Activated T-cell treated with anti-CD3 and anti-CD28 coated beads for 48 hours (primary cell): ENCODE data around the gene CD300LG.
"Not testable (repeated sequence)": the region's sequence is repeated elsewhere in the genome, so short reads cannot be mapped to it uniquely, and the experiment has no call there.

Source experiments
- DNase-seq: peaks from one replicate; pipeline ENCODE4 v3.0.0-alpha.2; 2020; ENCODE audit warnings: low read depth

CD300LG gene

GRCh38 chr17:43879723-43880419, 32.9 kb downstream of the CD300LG start:
- no peak for DNase-seq

- DNase-seq: peak; percentile 40
These were observed 33.5 kb downstream of the CD300LG start for GRCh38 chr17:43880420-43880991.

- DNase-seq: no peak
These were observed 34.2 kb downstream of the CD300LG start for GRCh38 chr17:43881181-43881580.

GRCh38 chr17:43881758-43882505, 35.0 kb downstream of the CD300LG start:
- DNase-seq: no peak

GRCh38 chr17:43882761-43883415, 35.9 kb downstream of the CD300LG start:
- no peak for DNase-seq

- no peak for DNase-seq
These were observed 41.6 kb downstream of the CD300LG start for GRCh38 chr17:43888548-43888947.

GRCh38 chr17:43890240-43890639, 43.3 kb downstream of the CD300LG start:
- DNase-seq: no peak

GRCh38 chr17:43891851-43892646, 45.1 kb downstream of the CD300LG start:
- DNase-seq: no peak

GRCh38 chr17:43892647-43892952, 45.6 kb downstream of the CD300LG start:
- no peak for DNase-seq

GRCh38 chr17:43894494-43894893, 47.5 kb downstream of the CD300LG start:
- not testable (repeated sequence) for DNase-seq

- no peak for DNase-seq
These were observed 50.9 kb downstream of the CD300LG start for GRCh38 chr17:43897831-43898230.

GRCh38 chr17:43898446-43898845, 51.5 kb downstream of the CD300LG start:
- DNase-seq: no peak

GRCh38 chr17:43900183-43900857, 53.3 kb downstream of the CD300LG start:
- peak; percentile 85 for DNase-seq

- no peak for DNase-seq
These were observed 54.1 kb downstream of the CD300LG start for GRCh38 chr17:43900858-43901754.

- DNase-seq: no peak
These were observed 55.0 kb downstream of the CD300LG start for GRCh38 chr17:43901861-43902589.

- no peak for DNase-seq
These were observed 58.5 kb downstream of the CD300LG start for GRCh38 chr17:43905400-43905984.

GRCh38 chr17:43905985-43906852, 59.2 kb downstream of the CD300LG start:
- DNase-seq: no peak

GRCh38 chr17:43906951-43907424, 60.0 kb downstream of the CD300LG start:
- no peak for DNase-seq
